NCI-H2196 (cell line): ENCODE results near the gene MYO5A.
"Not testable (repeated sequence)": the region's sequence is repeated elsewhere in the genome, so short reads cannot be mapped to it uniquely, and the experiment has no call there.

Source experiments
- DNase-seq: peaks from one replicate; lab custom pipeline; 2025; ENCODE audit not compliant: unreplicated experiment; lab: John Stamatoyannopoulos, UW

Gene MYO5A

GRCh38 chr15:52546031-52546751 is 17.5 kb upstream of the MYO5A start:
- DNase-seq = no peak

- DNase-seq = no peak
These were observed 11.8 kb upstream of the MYO5A start for GRCh38 chr15:52540374-52541012.

DNA sequence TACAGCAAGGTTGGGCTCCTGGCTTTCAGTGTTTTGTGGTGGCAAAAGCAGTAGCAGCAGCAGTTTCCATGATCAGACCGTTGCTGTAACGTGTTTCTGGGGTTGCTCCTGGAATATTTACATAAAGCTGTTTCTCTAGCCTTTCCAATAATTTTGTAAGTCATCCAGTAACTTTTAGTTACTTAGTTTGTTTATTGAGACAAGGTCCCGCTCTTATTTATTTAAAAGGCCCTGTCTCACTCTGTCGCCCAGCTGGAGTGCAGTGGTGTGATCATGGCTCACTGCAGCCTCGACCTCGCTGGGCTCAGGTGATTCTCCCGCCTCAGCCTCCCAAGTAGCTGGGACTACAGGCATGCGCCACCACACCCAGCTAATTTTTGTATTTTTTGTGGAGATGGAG is 8.8 kb upstream of the MYO5A start:
- no peak for DNase-seq

DNA sequence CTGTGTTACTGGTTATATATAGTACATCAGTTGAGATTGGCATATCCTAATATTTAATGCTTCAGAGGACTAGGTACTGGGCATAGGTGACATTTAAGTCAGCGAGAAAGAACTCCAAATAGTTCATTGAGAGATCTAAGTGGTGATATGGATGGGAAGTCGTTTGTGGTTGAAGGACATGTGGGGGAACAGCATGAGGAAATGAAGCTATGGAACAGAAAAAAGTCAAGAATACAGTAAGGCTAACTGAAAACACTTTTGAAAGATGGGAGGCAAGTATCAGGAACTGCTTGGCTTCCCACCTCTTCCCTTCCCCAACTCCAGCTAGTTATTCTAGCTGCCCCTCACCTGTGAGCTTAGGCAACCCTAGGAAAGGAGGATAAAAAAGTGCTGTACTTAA is 3.7 kb upstream of the MYO5A start:
- no peak for DNase-seq

GRCh38 chr15:52529940-52530339 is 1.3 kb upstream of the MYO5A start:
- DNase-seq = no peak

- no peak for DNase-seq
These were observed 753 bp upstream of the MYO5A start for GRCh38 chr15:52529341-52529924.

DNA sequence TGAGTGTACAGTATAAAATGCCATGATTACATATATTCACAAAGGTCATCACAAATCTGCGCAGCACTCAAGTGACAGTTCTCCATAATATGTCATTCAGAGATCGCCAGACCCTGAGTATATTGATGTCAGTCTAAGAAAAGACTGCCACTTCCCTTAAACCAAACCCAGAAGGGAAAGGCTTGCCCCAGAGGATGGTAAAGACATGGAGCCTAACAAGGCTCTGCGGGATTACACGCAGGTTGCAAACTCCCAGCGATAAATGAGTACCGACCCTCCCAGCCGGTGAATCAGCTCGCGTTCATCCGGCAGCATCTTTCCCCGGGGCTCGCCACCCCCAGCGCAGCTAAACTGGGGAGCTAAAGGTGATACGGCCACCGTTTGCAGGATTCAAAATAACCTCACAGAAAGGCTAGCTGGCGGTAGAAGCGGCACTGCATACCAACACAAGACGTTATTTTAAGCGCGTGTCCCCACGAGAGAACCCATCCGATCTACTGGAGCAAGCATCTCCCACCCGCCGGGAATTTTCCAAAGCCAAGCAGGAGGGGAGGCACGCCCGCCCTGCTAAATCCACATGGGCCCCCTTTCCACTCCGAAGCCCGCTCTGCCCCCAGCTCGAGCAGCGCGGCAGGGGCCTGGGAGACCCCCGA is 643 bp downstream of the MYO5A start:
- no peak for DNase-seq

- DNase-seq = no peak
These were observed 1.3 kb downstream of the MYO5A start for GRCh38 chr15:52527196-52527910.

GRCh38 chr15:52524223-52525136 is 4.2 kb downstream of the MYO5A start:
- no peak for DNase-seq

DNA sequence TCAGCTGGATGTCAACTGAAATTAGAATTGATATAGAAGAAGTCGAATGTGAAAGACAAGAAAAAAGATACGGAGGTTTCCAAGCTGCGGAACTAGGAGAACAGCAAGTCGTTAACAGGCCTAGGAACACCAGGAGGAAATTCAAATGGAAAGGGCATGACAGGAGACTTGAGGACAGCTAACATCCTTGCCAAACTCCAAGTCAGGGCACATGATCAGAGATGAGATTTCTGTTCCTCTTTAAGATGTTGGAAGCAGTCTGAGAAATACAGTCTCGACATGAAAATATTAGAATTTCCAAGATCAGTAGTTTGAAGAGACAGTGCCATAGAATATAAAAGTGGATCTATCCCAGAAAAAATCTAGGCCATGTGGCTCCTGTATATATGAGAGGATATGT is 5.0 kb downstream of the MYO5A start:
- DNase-seq = no peak

- DNase-seq = no peak
These were observed 5.5 kb downstream of the MYO5A start for GRCh38 chr15:52523192-52523591.

DNA sequence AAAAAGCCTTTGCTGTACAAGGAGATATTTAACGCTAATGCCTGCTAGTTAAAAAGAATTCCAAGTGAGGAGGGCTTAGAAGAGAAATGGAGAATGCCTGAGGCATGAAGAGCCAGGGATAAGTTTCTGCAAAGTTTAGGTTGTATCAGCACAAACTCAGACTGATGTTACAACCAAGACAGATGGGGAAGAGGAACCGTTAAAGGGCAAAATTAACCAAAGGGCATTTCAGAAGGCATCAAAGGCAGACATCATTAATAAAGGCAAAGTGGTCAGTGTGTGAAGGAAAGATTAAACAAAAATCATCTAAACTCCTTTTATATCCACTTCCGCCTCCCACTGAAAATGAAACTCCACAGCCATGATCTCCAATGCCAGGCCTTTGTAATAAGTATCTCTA is 7.0 kb downstream of the MYO5A start:
- no peak for DNase-seq

DNA sequence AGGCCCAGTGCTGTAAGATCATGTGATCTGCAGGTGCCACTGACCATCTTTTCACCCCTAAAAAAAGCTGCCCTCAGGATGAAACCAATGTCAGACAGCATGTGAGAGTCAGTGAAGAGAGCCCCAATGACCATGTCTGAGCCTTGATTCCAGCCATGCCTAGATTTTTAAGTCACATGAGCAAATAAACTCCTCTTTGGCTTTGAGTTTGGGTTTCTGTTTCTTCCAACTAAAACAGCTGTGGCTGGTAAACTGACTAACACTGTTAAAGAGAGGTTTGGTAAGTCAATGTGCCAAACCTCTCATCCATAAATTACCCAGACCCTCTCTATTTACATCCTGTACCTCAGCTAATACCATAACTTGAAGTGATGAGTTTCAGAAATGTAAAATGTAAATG is 8.3 kb downstream of the MYO5A start:
- no peak for DNase-seq

GRCh38 chr15:52518487-52519371 is 10.0 kb downstream of the MYO5A start:
- no peak for DNase-seq

GRCh38 chr15:52517014-52517413 is 11.7 kb downstream of the MYO5A start:
- DNase-seq = no peak

DNA sequence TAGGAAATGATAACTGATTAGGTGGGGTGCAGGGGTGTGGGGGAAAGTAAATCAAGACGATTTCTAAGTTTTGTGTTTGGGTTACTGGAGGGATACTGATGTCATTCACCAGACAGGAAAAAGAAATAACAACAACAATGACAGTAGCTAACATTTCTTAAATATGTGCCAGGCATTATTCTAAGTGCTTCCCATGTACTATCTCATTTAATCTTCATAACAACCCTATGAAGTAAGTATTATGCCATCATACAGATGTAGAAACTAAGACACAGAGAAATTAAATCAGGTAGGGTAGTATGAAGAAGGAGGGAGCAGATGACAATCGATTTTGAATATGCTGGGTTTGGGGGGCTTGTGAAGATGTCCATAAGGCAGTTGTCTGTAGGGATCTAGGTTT is 13.3 kb downstream of the MYO5A start:
- DNase-seq = no peak

DNA sequence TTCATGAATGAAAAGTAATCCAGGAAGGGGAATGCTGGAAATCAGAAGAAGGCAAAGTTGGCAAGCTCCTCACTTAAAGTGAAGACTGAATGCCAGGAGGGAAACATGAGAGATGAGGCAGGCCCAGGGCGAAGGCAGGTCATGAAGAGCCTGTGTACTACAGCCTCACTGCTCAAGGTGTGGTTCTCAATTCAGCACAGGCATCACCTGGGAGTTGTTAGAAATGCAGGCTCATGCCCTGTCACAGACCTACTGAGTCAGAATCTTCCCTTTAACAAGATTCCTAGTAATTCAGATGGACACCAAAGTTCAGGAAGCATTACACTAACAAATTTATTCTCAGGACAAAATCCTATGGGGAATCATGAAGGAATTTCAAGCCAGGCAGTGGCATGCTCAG is 14.2 kb downstream of the MYO5A start:
- no peak for DNase-seq

DNA sequence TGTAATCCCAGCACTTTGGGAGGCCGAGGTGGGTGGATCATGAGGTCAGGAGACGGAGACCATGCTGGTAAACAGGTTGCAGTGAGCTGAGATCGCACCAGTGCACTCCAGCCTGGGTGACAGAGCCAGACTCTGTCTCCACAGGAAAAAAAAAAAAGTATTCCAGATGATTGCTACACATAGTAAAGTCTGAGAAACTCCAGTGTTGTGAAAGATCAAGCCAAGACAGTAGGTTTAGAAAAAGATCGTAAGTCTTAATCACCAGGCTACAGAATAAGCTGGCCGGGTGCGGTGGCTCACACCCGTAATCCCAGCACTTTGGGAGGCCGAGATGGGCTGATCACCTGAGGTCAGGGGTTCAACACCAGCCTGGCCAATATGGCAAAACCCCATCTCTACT is 15.8 kb downstream of the MYO5A start:
- not testable (repeated sequence) for DNase-seq

DNA sequence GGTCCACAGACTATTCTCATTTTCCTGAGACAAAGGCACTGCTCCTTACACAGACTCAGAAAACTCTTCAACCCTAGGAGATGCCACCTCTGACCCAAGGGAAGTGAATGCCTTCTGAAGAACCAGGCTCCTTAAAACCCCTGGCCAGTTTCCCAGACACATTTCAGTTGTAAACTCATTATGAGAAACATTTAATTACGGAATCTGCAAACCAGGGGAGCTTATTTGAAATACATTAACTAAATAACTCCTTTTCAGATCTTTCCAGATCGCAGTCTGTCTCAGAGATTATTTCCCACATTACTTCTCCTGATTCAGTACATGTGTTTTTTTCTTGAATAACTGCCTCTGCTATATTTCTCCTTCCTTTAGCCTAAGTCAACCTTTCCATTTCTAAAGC is 17.6 kb downstream of the MYO5A start:
- no peak for DNase-seq
